Endothelial cell of umbilical vein (primary cell): ENCODE measurements around the gene RPL22L1.

ENCODE experiments used
- CTCF ChIP-seq, 2 donors: IDR thresholded peaks; 1 replicate in 1 of 2; 2 replicates in 1 of 2; pipeline ENCODE4 v1.5.1; 2011; ENCODE audit warnings: low read length in 2 of 2, mild to moderate bottlenecking in 2 of 2, moderate library complexity in 2 of 2, control low read depth in 1 of 2, inconsistent platforms in 1 of 2, low read depth in 1 of 2; ENCODE audit not compliant: insufficient read depth in 1 of 2; ENCODE audit errors: extremely low read depth in 1 of 2
- MAX ChIP-seq: IDR thresholded peaks from 2 replicates; pipeline ENCODE4 v1.6.1; 2011; ENCODE audit not compliant: insufficient read depth, insufficient read length
- MYC ChIP-seq: IDR thresholded peaks from one replicate; pipeline ENCODE4 v1.6.1; 2011; ENCODE audit warnings: mild to moderate bottlenecking, low read depth, low read length
- POLR2A ChIP-seq: IDR thresholded peaks from 2 replicates; pipeline ENCODE4 v1.6.1; 2012; ENCODE audit warnings: low read depth, mild to moderate bottlenecking, control low read depth, low read length
- POLR2AphosphoS5 ChIP-seq: IDR thresholded peaks from 2 replicates; pipeline ENCODE4 v1.6.1; 2012; ENCODE audit warnings: low read depth, mild to moderate bottlenecking, control low read depth, low read length, moderate library complexity; ENCODE audit not compliant: insufficient read depth

DNA sequence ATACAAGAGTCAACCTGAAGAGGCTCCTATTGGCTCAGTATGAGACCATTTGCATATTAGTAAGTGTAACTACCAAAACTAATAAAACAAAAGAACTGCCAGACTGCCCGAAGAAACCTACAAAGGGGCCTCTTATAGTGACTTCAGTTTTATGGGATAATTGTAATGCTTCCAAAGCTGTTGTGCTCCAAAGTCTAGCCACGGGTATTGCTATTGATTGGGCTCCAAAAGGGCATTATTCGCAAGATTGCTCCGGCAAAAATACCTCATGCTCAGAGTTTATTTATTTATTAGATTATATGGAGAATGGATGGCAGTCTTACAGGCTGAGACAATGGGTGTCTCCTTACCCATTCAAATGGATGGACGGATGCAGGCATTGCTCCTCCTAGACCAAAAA, 11.4 kb downstream of the RPL22L1 start:
- TF ChIP-seq POLR2AphosphoS5 (no peak), CTCF (IDR thresholded peaks at IDR 0.05; ENCODE audit: extremely low read depth in 1 of 2, insufficient read depth in 1 of 2, low read depth in 1 of 2, low read length in 2 of 2) (no peak), MAX (no peak), POLR2A (no peak), MYC (no peak)
